ENCODE measurements around the gene SZT2. TPM values are rescaled to one million over a fixed set of nuclear protein-coding genes. Genes with fewer than 3 reads are reported as not detected.

Gene SZT2
- polyA plus RNA-seq: 10 to 100 TPM in 2 of 3 donors, 1 to 10 TPM in 1; 8.9 to 24.1 (median 15.1) TPM

GRCh38 chr1:43389326-43390313, at the start of gene SZT2, which contains the start of gene MED8:
Gene SZT2, plus strand, starts transcription at chr1:43389899. Its CDS starts 70 bp downstream, at chr1:43389969.
Gene MED8, minus strand, starts transcription at chr1:43389800. Its CDS starts 36 bp downstream, at chr1:43389764.
- peak within 1 kb of the TSS; percentile 36 for H3K27ac ChIP-seq (ENCODE audit: low read depth, low read length)
- WGBS, 3 donors: 0% methylated on average over 65 of the region's 65 CpGs

GRCh38 chr1:43340559-43340958, 49.1 kb upstream of the SZT2 start:
- 33 to 78% (median 72%) methylated on average over 1 of the region's 1 CpG for WGBS, 3 donors
- no peak overlapping the region for H3K27ac ChIP-seq (ENCODE audit: low read depth, low read length)

- 65 to 79% (median 67%) methylated on average over 4 of the region's 4 CpGs for WGBS, 3 donors
- H3K27ac ChIP-seq (ENCODE audit: low read depth, low read length): no peak overlapping the region
Measured at GRCh38 chr1:43344267-43344850, 45.3 kb upstream of the SZT2 start.

GRCh38 chr1:43345120-43345519, 44.6 kb upstream of the SZT2 start:
- no peak overlapping the region for H3K27ac ChIP-seq (ENCODE audit: low read depth, low read length)
- 53 to 66% (median 55%) methylated on average over 3 of the region's 3 CpGs for WGBS, 3 donors

GRCh38 chr1:43346636-43347035, 43.1 kb upstream of the SZT2 start:
- no peak overlapping the region for H3K27ac ChIP-seq (ENCODE audit: low read depth, low read length)
- WGBS, 3 donors: 92 to 96% (median 92%) methylated on average over 5 of the region's 5 CpGs

- H3K27ac ChIP-seq (ENCODE audit: low read depth, low read length): no peak overlapping the region
- 17 to 50% (median 45%) methylated on average over 22 of the region's 22 CpGs for WGBS, 3 donors
Measured at GRCh38 chr1:43348343-43348808, 41.3 kb upstream of the SZT2 start.

- 14 to 29% (median 26%) methylated on average over 64 to 72 of the region's 72 CpGs for WGBS, 3 donors
- no peak overlapping the region for H3K27ac ChIP-seq (ENCODE audit: low read depth, low read length)
Measured at GRCh38 chr1:43348809-43349593, 40.7 kb upstream of the SZT2 start.

- no peak overlapping the region for H3K27ac ChIP-seq (ENCODE audit: low read depth, low read length)
- 34 to 68% (median 53%) methylated on average over 11 of the region's 11 CpGs for WGBS, 3 donors
Measured at GRCh38 chr1:43349594-43350306, 39.9 kb upstream of the SZT2 start.

- H3K27ac ChIP-seq (ENCODE audit: low read depth, low read length): no peak overlapping the region
Measured at GRCh38 chr1:43350976-43351375, 38.7 kb upstream of the SZT2 start.

GRCh38 chr1:43351421-43352350, 38.0 kb upstream of the SZT2 start:
- WGBS, 3 donors: 86 to 91% (median 88%) methylated on average over 10 of the region's 10 CpGs
- no peak overlapping the region for H3K27ac ChIP-seq (ENCODE audit: low read depth, low read length)

More at GRCh38 chr1:43350976-43351375, 38.7 kb upstream of the SZT2 start:
- WGBS, 3 donors: 88 to 96% (median 95%) methylated on average over 1 of the region's 1 CpG

- H3K27ac ChIP-seq (ENCODE audit: low read depth, low read length): no peak overlapping the region
- WGBS, 3 donors: 82 to 96% (median 91%) methylated on average over 2 of the region's 2 CpGs
Measured at GRCh38 chr1:43352351-43352705, 37.4 kb upstream of the SZT2 start.

GRCh38 chr1:43352881-43353280, 36.8 kb upstream of the SZT2 start:
- WGBS, 3 donors: 60 to 66% (median 65%) methylated on average over 3 of the region's 3 CpGs
- no peak overlapping the region for H3K27ac ChIP-seq (ENCODE audit: low read depth, low read length)

- H3K27ac ChIP-seq (ENCODE audit: low read depth, low read length): no peak overlapping the region
- WGBS, 3 donors: 85 to 91% (median 89%) methylated on average over 2 of the region's 2 CpGs
Measured at GRCh38 chr1:43354471-43354870, 35.2 kb upstream of the SZT2 start.

GRCh38 chr1:43354936-43355335, 34.8 kb upstream of the SZT2 start:
- WGBS, 3 donors: 94 to 100% (median 98%) methylated on average over 2 of the region's 2 CpGs
- no peak overlapping the region for H3K27ac ChIP-seq (ENCODE audit: low read depth, low read length)

GRCh38 chr1:43357251-43357650, 32.4 kb upstream of the SZT2 start:
- no peak overlapping the region for H3K27ac ChIP-seq (ENCODE audit: low read depth, low read length)
- WGBS, 3 donors: 88 to 96% (median 95%) methylated on average over 4 of the region's 4 CpGs

- H3K27ac ChIP-seq (ENCODE audit: low read depth, low read length): peak overlapping the region; percentile 36
- 1 to 2% (median 1%) methylated on average over 28 to 33 of the region's 33 CpGs for WGBS, 3 donors
Measured at GRCh38 chr1:43358121-43358745, 31.5 kb upstream of the SZT2 start.
